Measurements from ENCODE around the gene DNAJB11. TPM values are rescaled to one million over a fixed set of nuclear protein-coding genes. Genes with fewer than 3 reads are reported as not detected.
A peak's percentile ranks its signal among the peaks of the same experiment; 100 is the strongest.
"Not testable (repeated sequence)": the region's sequence is repeated elsewhere in the genome, so short reads cannot be mapped to it uniquely, and the experiment has no call there.

The DNAJB11 gene
- total RNA-seq, 1 donor from 2014 or later: 37.8 TPM

DNA sequence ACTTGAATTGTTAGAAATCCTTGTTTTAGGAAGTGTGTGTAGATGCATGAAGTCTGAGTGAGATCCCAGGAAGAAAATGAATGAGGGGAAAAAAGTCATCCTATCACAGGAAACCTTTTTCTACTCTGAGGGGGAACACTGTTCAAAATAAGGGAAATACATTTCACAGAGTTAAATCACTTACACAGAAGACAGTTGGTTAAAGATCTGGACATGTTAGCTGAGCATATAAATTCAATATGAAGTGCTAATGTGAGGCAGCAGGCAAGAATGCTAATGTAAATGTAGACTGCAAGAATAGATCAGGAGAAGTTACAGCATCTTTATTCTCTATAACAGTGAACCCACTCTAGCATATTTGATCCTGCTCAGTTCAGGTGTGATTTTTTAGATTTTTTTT lies 5.9 kb upstream of the DNAJB11 start:
- DNase-seq (no peak), ATAC-seq (no peak)
- no peak overlapping the region for H3K27ac ChIP-seq
- no peaks in the 10 kb centered on the region for H3K27me3 ChIP-seq (ENCODE audit: low read depth)
- no peak overlapping the region for H3K4me3 ChIP-seq
- intact Hi-C loops (cut with DNase I): no loop called here
- peaks cover 11% of the 10 kb centered on the region for H3K36me3 ChIP-seq
- peaks cover 51% of the 10 kb centered on the region for H3K4me1 ChIP-seq
- TF ChIP-seq, protein P1, sequence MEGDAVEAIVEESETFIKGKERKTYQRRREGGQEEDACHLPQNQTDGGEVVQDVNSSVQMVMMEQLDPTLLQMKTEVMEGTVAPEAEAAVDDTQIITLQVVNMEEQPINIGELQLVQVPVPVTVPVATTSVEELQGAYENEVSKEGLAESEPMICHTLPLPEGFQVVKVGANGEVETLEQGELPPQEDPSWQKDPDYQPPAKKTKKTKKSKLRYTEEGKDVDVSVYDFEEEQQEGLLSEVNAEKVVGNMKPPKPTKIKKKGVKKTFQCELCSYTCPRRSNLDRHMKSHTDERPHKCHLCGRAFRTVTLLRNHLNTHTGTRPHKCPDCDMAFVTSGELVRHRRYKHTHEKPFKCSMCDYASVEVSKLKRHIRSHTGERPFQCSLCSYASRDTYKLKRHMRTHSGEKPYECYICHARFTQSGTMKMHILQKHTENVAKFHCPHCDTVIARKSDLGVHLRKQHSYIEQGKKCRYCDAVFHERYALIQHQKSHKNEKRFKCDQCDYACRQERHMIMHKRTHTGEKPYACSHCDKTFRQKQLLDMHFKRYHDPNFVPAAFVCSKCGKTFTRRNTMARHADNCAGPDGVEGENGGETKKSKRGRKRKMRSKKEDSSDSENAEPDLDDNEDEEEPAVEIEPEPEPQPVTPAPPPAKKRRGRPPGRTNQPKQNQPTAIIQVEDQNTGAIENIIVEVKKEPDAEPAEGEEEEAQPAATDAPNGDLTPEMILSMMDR (IDR thresholded peaks at IDR 0.05): no peak
- no peaks in the 10 kb centered on the region for H3K9me3 ChIP-seq

GRCh38 chr3:186566772-186567071 lies 3.8 kb upstream of the DNAJB11 start:
- intact Hi-C loops (cut with DNase I): no loop called here

GRCh38 chr3:186567072-186567921 lies 3.2 kb upstream of the DNAJB11 start, which contains the start of gene TBCCD1:
Gene TBCCD1, minus strand, starts transcription at chr3:186567339. Its CDS starts 3,010 bp downstream, at chr3:186564329.
- TF ChIP-seq, protein P1 (IDR thresholded peaks at IDR 0.05): no peak
- DNase-seq (peak; percentile 93), ATAC-seq (peak; percentile 91 to 92)
- no peaks in the 10 kb centered on the region for H3K9me3 ChIP-seq
- intact Hi-C loops (cut with DNase I): no loop called here
- peak within 1 kb of the TSS; percentile 90 for H3K4me3 ChIP-seq
- H3K4me1 ChIP-seq: peaks cover 67% of the 10 kb centered on the region
- no peaks in the 10 kb centered on the region for H3K27me3 ChIP-seq (ENCODE audit: low read depth)
- H3K27ac ChIP-seq: peak within 1 kb of the TSS; percentile 92
- H3K36me3 ChIP-seq: peaks cover 14% of the 10 kb centered on the region

More at GRCh38 chr3:186566772-186567071, 3.8 kb upstream of the DNAJB11 start:
- peak overlapping the region; percentile 92 for H3K27ac ChIP-seq
- TF ChIP-seq, protein P1 (IDR thresholded peaks at IDR 0.05): no peak
- H3K36me3 ChIP-seq: peaks cover 11% of the 10 kb centered on the region
- no peaks in the 10 kb centered on the region for H3K9me3 ChIP-seq
- ATAC-seq: peak in 1 of 2 donors; percentile 0
- no peak for DNase-seq
- peaks cover 62% of the 10 kb centered on the region for H3K4me1 ChIP-seq
- H3K27me3 ChIP-seq (ENCODE audit: low read depth): no peaks in the 10 kb centered on the region
- H3K4me3 ChIP-seq: peak overlapping the region; percentile 90

DNA sequence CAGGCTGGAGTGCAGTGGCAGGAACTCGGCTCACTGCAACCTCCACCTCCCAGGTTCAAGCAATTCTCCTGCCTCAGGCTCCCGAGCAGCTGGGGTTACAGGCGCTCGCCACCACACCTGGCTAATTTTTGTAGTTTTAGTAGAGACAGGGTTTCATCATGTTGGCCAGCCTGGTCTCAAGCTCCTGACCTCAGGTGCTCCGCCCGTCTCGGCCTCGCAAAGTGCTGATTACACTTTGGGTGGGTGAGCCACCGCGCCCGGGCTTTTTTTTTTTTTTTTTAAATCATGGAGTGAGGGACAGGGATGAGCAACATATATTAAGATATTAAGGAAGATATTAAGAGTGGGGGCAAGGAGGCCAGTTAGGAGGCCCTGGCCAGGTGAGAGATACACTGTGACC lies 1.2 kb upstream of the DNAJB11 start:
- peak overlapping the region; percentile 66 for H3K27ac ChIP-seq
- peaks cover 48% of the 10 kb centered on the region for H3K4me1 ChIP-seq
- H3K4me3 ChIP-seq: peak overlapping the region; percentile 90
- H3K9me3 ChIP-seq; DNase-seq; ATAC-seq; H3K27me3 ChIP-seq (ENCODE audit: low read depth); intact Hi-C loops (cut with DNase I): not testable (repeated sequence)
- H3K36me3 ChIP-seq: peaks cover 24% of the 10 kb centered on the region

GRCh38 chr3:186569779-186570095 lies 783 bp upstream of the DNAJB11 start:
- no peaks in the 10 kb centered on the region for H3K27me3 ChIP-seq (ENCODE audit: low read depth)
- H3K36me3 ChIP-seq: peaks cover 27% of the 10 kb centered on the region
- H3K4me1 ChIP-seq: peaks cover 44% of the 10 kb centered on the region
- no peaks in the 10 kb centered on the region for H3K9me3 ChIP-seq
- DNase-seq (no peak), ATAC-seq (no peak)
- H3K27ac ChIP-seq: peak overlapping the region; percentile 66
- H3K4me3 ChIP-seq: peak overlapping the region; percentile 90
- TF ChIP-seq, protein P1 (IDR thresholded peaks at IDR 0.05): no peak
- intact Hi-C loops (cut with DNase I): no loop called here

GRCh38 chr3:186570941-186571643 lies 572 bp downstream of the DNAJB11 start:
- TF ChIP-seq, protein P1 (IDR thresholded peaks at IDR 0.05): no peak

More at GRCh38 chr3:186570941-186571643, 572 bp downstream of the DNAJB11 start:
- intact Hi-C loops (cut with DNase I): no loop called here
- H3K27me3 ChIP-seq (ENCODE audit: low read depth): no peaks in the 10 kb centered on the region
- peaks cover 34% of the 10 kb centered on the region for H3K4me1 ChIP-seq
- H3K36me3 ChIP-seq: peaks cover 41% of the 10 kb centered on the region
- H3K4me3 ChIP-seq: peak overlapping the region; percentile 90
- no peaks in the 10 kb centered on the region for H3K9me3 ChIP-seq
- peak overlapping the region; percentile 96 for H3K27ac ChIP-seq
- ATAC-seq: no peak
- DNase-seq: no peak

Data from lower lobe of right lung (tissue), 2 donors.